Adrenal gland (tissue), 12 donors: ENCODE measurements around the gene PLEKHM2. TPM values are rescaled to one million over a fixed set of nuclear protein-coding genes. Genes with fewer than 3 reads are reported as not detected.

ENCODE experiments used
- DNase-seq, 7 donors: peaks; one replicate each; pipeline ENCODE4 v3.0.0-alpha.2; 2019 to 2020
- H3K27ac ChIP-seq, 5 donors: fragments of 200-600 bp; sonication (generic) in 4 of 5; 1 replicate in 3 of 5; 2 replicates in 2 of 5; pipeline versions ENCODE4 v1.5.1 to v1.8.0; 2016 to 2020; ENCODE audit warnings: mild to moderate bottlenecking in 1 of 5
- H3K27me3 ChIP-seq: fragments of 200-600 bp; 2 replicates; pipeline ENCODE4 v1.8.0; 2021
- H3K36me3 ChIP-seq, 2 donors: fragments of 200-600 bp; replicated peaks in 1 of 2; 1 replicate in 1 of 2; 2 replicates in 1 of 2; pipeline versions ENCODE4 v1.5.1 to v1.8.0; 2018 to 2022
- H3K4me1 ChIP-seq, 2 donors: fragments of 200-600 bp; replicated peaks in 1 of 2; 1 replicate in 1 of 2; 2 replicates in 1 of 2; pipeline versions ENCODE4 v1.5.1 to v1.8.0; 2018 to 2021
- H3K4me3 ChIP-seq, 4 donors: fragments of 200-600 bp; sonication (generic) in 3 of 4; one replicate each; pipeline ENCODE4 v1.5.1; 2016 to 2018
- H3K9me3 ChIP-seq, 3 donors: fragments of 200-600 bp; sonication (generic) in 1 of 3; replicated peaks in 1 of 3; 1 replicate in 2 of 3; 2 replicates in 1 of 3; pipeline versions ENCODE4 v1.5.1 to v1.8.0; 2016 to 2021
- CTCF ChIP-seq, 6 experiments: fragments of 450-650 bp in 4 of 6; fragments of 200-600 bp in 2 of 6; sonication (generic) in 1 of 6; IDR thresholded peaks; 1 replicate in 5 of 6; 2 replicates in 1 of 6; pipeline versions ENCODE4 v1.5.1 to v1.8.0; 2016 to 2021; ENCODE audit warnings: antibody characterized with exemption in 6 of 6, mild to moderate bottlenecking in 2 of 6, moderate library complexity in 1 of 6
- POLR2A ChIP-seq, 2 donors: fragments of 450-650 bp; IDR thresholded peaks; one replicate each; pipeline ENCODE4 v1.6.1; 2017; ENCODE audit warnings: antibody characterized with exemption in 2 of 2, mild to moderate bottlenecking in 2 of 2, moderate library complexity in 1 of 2
- WGBS, 4 donors: extraction: QIAGEN DNeasy Blood & Tissue Kit in 2 of 4; methylation state at CpG; one replicate each; pipeline versions ENCODE4 v1.1.5 to v1.1.7; 2013 to 2017; 5-methylcytosine and 5-hydroxymethylcytosine counted together
- intact Hi-C, 2 donors: fragments of 100-400 bp; cut with DNase I; formaldehyde crosslinking; loops; one replicate each; pipeline versions ENCODE4 v1.14.1 to v1.15.0; 2022 to 2023
- polyA plus RNA-seq, 3 donors: library from polyadenylated mRNA; stranded (reverse); fragments of 200-250 nt in 2 of 3; fragments of 350-450 nt in 1 of 3; fragmentation: Illumina TruSeq in 1 of 3; extraction: RNeasy Lipid Tissue Mini Kit (QIAGEN cat#74804) in 1 of 3; gene quantifications; one replicate each; pipeline ENCODE4 v1.2.3, GENCODE V29; 2013 to 2014
- total RNA-seq, 9 donors: library from RNA; depleted of rRNA in 4 of 9; stranded (reverse); fragments of >200 nt in 4 of 9; fragments of 120-200 nt in 1 of 9; fragmentation: NEBNext Ultra II Directional in 1 of 9; extraction: Animal tissue kit (Norgen Biotek cat#: 25700) in 1 of 9; gene quantifications; one replicate each; pipeline versions ENCODE4 v1.1.0 to v1.2.4, GENCODE V29; 2013 to 2023
- donor health status: healthy with polysubstance abuse.
- donor health status: Bipolar disorder and iron deficiency.
- donor health status: DM: yes; HTN: yes; CAD: no.
- donor health status: DM: no; HTN: no; CAD: no.
- donor health status: DM: no; HTN: no; CAD: no.
- donor health status: DM: yes; HTN: yes; CAD: no.

PLEKHM2 gene
- total and polyA plus RNA-seq, 12 donors: 25.8 to 103 (median 70.1) TPM

- Histone ChIP-seq H3K4me3 (no peak overlapping the region), H3K4me1 (peaks cover 0 to 4% of the 10 kb centered on the region in 2 donors), H3K9me3 (no peaks in the 10 kb centered on the region), H3K36me3 (peaks cover 0 to 66% of the 10 kb centered on the region in 2 donors), H3K27me3 (no peaks in the 10 kb centered on the region), H3K27ac (no peak overlapping the region)
- TF ChIP-seq CTCF (IDR thresholded peaks at IDR 0.05): no peak
- peak in 1 of 7 donors; percentile 35 for DNase-seq
- WGBS, 4 donors: 83 to 88% (median 85%) methylated on average over 6 of the region's 6 CpGs
- intact Hi-C loops: no loop called here
Measured at GRCh38 chr1:15654091-15654690, 29.9 kb upstream of the PLEKHM2 start.

GRCh38 chr1:15656464-15656863 lies 27.7 kb upstream of the PLEKHM2 start:
- Histone ChIP-seq H3K4me3 (no peak overlapping the region), H3K4me1 (peaks cover 0 to 4% of the 10 kb centered on the region in 2 donors), H3K27ac (no peak overlapping the region), H3K9me3 (no peaks in the 10 kb centered on the region), H3K36me3 (peaks cover 0 to 65% of the 10 kb centered on the region in 2 donors), H3K27me3 (no peaks in the 10 kb centered on the region)
- TF ChIP-seq CTCF (IDR thresholded peaks at IDR 0.05) (no peak), POLR2A (IDR thresholded peaks at IDR 0.05) (no peak)
- no peak for DNase-seq
- WGBS, 4 donors: 84 to 97% (median 94%) methylated on average over 3 of the region's 3 CpGs
- intact Hi-C loops: no loop called here

- peaks cover 0 to 60% of the 10 kb centered on the region in 2 donors for H3K36me3 ChIP-seq
- H3K27me3 ChIP-seq: no peaks in the 10 kb centered on the region
- intact Hi-C loops: no loop called here
- H3K9me3 ChIP-seq: no peaks in the 10 kb centered on the region
- no peak overlapping the region for H3K4me3 ChIP-seq
- WGBS, 4 donors: 55 to 75% (median 64%) methylated on average over 1 of the region's 1 CpG
- TF ChIP-seq CTCF (IDR thresholded peaks at IDR 0.05): no peak
- TF ChIP-seq POLR2A (IDR thresholded peaks at IDR 0.05): no peak
- H3K27ac ChIP-seq: no peak overlapping the region
- no peak for DNase-seq
- peaks cover 0 to 4% of the 10 kb centered on the region in 2 donors for H3K4me1 ChIP-seq
Measured at GRCh38 chr1:15657021-15657420, 27.1 kb upstream of the PLEKHM2 start.

GRCh38 chr1:15660151-15660550 lies 24.0 kb upstream of the PLEKHM2 start:
- Histone ChIP-seq H3K27me3 (no peaks in the 10 kb centered on the region), H3K27ac (no peak overlapping the region), H3K36me3 (peaks cover 0 to 37% of the 10 kb centered on the region in 2 donors), H3K9me3 (no peaks in the 10 kb centered on the region), H3K4me1 (peaks cover 0 to 14% of the 10 kb centered on the region in 2 donors), H3K4me3 (no peak overlapping the region)
- intact Hi-C loops: no loop called here
- DNase-seq: no peak
- no peak for TF ChIP-seq CTCF (IDR thresholded peaks at IDR 0.05)
- TF ChIP-seq POLR2A (IDR thresholded peaks at IDR 0.05): no peak
- 78 to 89% (median 86%) methylated on average over 3 of the region's 3 CpGs for WGBS, 4 donors
